Natural killer cell (primary cell): Measurements from ENCODE around the gene BGN. TPM values are rescaled to one million over a fixed set of nuclear protein-coding genes. Genes with fewer than 3 reads are reported as not detected.

ENCODE experiments used
- ATAC-seq, 3 donors: fragments of 150-1000 bp in 2 of 3; fragments of 200-7000 bp in 1 of 3; cut with Tn5 transposase; 1 replicate in 1 of 3; 2 replicates in 2 of 3; pipeline ENCODE4 v1.10.0; 2021; ENCODE audit warnings: mild to moderate bottlenecking in 2 of 3, moderate library complexity in 2 of 3
- DNase-seq, 2 donors: peaks; one replicate each; pipeline versions ENCODE4 v3.0.0 to v3.0.0-alpha.2; 2013 to 2021; ENCODE audit warnings: mixed read lengths in 1 of 2
- H3K27ac ChIP-seq: one replicate; pipeline ENCODE4 v1.5.1; 2013; ENCODE audit warnings: mild to moderate bottlenecking, low read length
- H3K27me3 ChIP-seq: one replicate; pipeline ENCODE4 v1.6.1; 2013; ENCODE audit warnings: low read length; ENCODE audit not compliant: control insufficient read depth, insufficient read depth
- H3K36me3 ChIP-seq: one replicate; pipeline ENCODE4 v1.6.1; 2013; ENCODE audit warnings: low read length; ENCODE audit not compliant: control insufficient read depth, insufficient read depth
- H3K4me1 ChIP-seq: one replicate; pipeline ENCODE4 v1.6.1; 2013; ENCODE audit warnings: low read length; ENCODE audit not compliant: control insufficient read depth, insufficient read depth
- H3K4me3 ChIP-seq: one replicate; pipeline ENCODE4 v1.5.1; 2013; ENCODE audit warnings: low read length
- H3K9me3 ChIP-seq: one replicate; pipeline ENCODE4 v1.6.1; 2013; ENCODE audit warnings: low read length; ENCODE audit not compliant: control insufficient read depth, insufficient read depth
- H3K27ac Mint-ChIP-seq, 2 donors: one replicate each; pipeline ENCODE4 v1.8.0; 2022; ENCODE audit warnings: mild to moderate bottlenecking in 2 of 2, mixed read lengths in 2 of 2, moderate library complexity in 1 of 2
- H3K27me3 Mint-ChIP-seq, 2 donors: one replicate each; pipeline ENCODE4 v1.8.0; 2022; ENCODE audit warnings: low read depth in 2 of 2, mixed read lengths in 2 of 2
- H3K36me3 Mint-ChIP-seq: one replicate; pipeline ENCODE4 v1.8.0; 2022; ENCODE audit warnings: mixed read lengths
- H3K4me1 Mint-ChIP-seq, 2 donors: one replicate each; pipeline ENCODE4 v1.8.0; 2022; ENCODE audit warnings: mixed read lengths in 2 of 2
- H3K4me3 Mint-ChIP-seq: one replicate; pipeline ENCODE4 v1.8.0; 2022; ENCODE audit warnings: mild to moderate bottlenecking, moderate library complexity, mixed read lengths
- H3K9me3 Mint-ChIP-seq, 2 donors: one replicate each; pipeline ENCODE4 v1.8.0; 2022; ENCODE audit warnings: mixed read lengths in 2 of 2
- WGBS: methylation state at CpG from one replicate; pipeline ENCODE4 v1.1.7; 2013; ENCODE audit warnings: missing lambda C conversion rate; ENCODE audit not compliant: insufficient coverage; 5-methylcytosine and 5-hydroxymethylcytosine counted together
- intact Hi-C: fragments of 100-400 bp; cut with micrococcal nuclease; formaldehyde crosslinking; loops from one replicate; pipeline ENCODE4 v1.14.2; 2022
- total RNA-seq, 4 donors: library from RNA; stranded (reverse); fragments of 120-200 nt in 1 of 4; gene quantifications; one replicate each; pipeline versions ENCODE4 v1.2.3 to v1.2.4, GENCODE V29; 2013 to 2022
- TF ChIP-seq, protein P1 (sequence below): fragments of 200-600 bp; IDR thresholded peaks from one replicate; pipeline ENCODE4 v1.8.0; 2022; ENCODE audit warnings: antibody characterized with exemption

Gene BGN
- total RNA-seq, 3 donors from 2014 or later (not counting 1 experiment from before 2014, with no cell fraction given), result not detected

DNA sequence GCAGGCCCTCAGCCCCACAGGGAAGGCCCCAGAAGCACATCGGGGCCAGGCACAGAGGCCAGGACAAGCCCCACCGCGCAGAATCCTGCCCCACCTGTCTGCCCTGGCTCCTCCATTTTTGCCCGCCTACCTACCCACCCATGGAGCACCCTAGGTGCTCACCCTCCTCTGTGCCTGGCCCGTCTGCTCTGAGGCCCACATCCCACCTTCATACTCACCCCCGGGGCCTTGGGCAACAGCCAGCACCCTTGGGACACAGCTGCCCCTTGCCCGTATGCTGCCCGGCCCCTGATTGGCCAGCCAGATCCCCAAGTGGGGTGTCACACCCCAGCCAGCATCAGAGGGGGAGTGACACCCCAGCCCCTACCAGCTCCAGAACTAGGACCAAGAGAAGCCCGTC, 38.1 kb upstream of the BGN start:
- Histone ChIP-seq H3K4me1 (no peaks in the 10 kb centered on the region), H3K36me3 (peaks cover 6% of the 10 kb centered on the region), H3K4me3 (no peak overlapping the region), H3K9me3 (no peaks in the 10 kb centered on the region), H3K27ac (no peak overlapping the region), H3K27me3 (no peaks in the 10 kb centered on the region)
- Mint-ChIP-seq H3K27ac (no peak overlapping the region), H3K9me3 (no peaks in the 10 kb centered on the region), H3K36me3 (no peaks in the 10 kb centered on the region), H3K4me3 (no peak overlapping the region), H3K4me1 (no peaks in the 10 kb centered on the region), H3K27me3 (no peaks in the 10 kb centered on the region)
- TF ChIP-seq, protein P1, sequence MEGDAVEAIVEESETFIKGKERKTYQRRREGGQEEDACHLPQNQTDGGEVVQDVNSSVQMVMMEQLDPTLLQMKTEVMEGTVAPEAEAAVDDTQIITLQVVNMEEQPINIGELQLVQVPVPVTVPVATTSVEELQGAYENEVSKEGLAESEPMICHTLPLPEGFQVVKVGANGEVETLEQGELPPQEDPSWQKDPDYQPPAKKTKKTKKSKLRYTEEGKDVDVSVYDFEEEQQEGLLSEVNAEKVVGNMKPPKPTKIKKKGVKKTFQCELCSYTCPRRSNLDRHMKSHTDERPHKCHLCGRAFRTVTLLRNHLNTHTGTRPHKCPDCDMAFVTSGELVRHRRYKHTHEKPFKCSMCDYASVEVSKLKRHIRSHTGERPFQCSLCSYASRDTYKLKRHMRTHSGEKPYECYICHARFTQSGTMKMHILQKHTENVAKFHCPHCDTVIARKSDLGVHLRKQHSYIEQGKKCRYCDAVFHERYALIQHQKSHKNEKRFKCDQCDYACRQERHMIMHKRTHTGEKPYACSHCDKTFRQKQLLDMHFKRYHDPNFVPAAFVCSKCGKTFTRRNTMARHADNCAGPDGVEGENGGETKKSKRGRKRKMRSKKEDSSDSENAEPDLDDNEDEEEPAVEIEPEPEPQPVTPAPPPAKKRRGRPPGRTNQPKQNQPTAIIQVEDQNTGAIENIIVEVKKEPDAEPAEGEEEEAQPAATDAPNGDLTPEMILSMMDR, result no peak
- ATAC-seq, result no peak
- no peak for DNase-seq
- intact Hi-C loops, result no loop called here
- WGBS, result 98% methylated on average over 9 of the region's 9 CpGs

DNA sequence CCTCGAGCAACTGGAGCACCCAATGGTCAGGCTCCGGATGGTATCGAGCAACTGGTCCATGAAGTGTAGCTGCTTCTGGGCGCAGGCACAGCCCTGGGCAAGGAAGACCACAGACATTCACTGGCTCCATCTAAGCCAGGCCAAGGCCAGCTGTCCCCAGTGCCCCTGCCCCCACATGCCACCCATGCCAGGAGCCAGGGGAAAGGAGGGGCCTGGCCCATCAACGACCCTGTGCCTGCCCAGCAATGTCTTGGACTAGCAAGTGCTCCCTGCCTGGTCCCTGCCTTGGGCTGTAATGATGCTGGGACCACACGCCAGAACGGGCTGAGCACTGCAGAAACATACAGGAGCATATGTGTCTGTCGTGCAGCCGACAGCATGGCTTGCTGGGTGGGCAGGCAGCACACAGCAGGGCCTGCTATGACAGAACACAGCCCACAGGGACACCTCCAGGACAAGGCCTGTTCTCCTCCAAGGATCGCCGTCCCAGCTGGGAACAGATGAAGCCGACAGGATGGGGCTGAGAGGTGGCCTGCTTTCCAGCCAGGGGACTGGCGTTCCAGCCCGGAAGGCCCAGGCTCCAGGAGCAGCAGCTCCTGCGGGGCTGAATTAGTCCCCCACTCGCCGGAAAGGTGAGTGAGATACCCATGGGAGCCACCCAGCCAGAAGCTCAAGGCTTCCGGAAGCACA, 37.5 kb upstream of the BGN start:
- H3K4me3 ChIP-seq, result no peak overlapping the region
- no peaks in the 10 kb centered on the region for H3K4me1 ChIP-seq
- H3K27ac ChIP-seq, result no peak overlapping the region
- Mint-ChIP-seq H3K27ac (no peak overlapping the region), H3K27me3 (no peaks in the 10 kb centered on the region), H3K4me1 (no peaks in the 10 kb centered on the region), H3K4me3 (no peak overlapping the region), H3K36me3 (no peaks in the 10 kb centered on the region), H3K9me3 (no peaks in the 10 kb centered on the region)
- DNase-seq (no peak), ATAC-seq (no peak)
- H3K27me3 ChIP-seq, result no peaks in the 10 kb centered on the region
- intact Hi-C loops, result no loop called here
- TF ChIP-seq, protein P1, result no peak
- H3K36me3 ChIP-seq, result peaks cover 6% of the 10 kb centered on the region
- WGBS, result 98% methylated on average over 18 of the region's 18 CpGs
- H3K9me3 ChIP-seq, result no peaks in the 10 kb centered on the region

DNA sequence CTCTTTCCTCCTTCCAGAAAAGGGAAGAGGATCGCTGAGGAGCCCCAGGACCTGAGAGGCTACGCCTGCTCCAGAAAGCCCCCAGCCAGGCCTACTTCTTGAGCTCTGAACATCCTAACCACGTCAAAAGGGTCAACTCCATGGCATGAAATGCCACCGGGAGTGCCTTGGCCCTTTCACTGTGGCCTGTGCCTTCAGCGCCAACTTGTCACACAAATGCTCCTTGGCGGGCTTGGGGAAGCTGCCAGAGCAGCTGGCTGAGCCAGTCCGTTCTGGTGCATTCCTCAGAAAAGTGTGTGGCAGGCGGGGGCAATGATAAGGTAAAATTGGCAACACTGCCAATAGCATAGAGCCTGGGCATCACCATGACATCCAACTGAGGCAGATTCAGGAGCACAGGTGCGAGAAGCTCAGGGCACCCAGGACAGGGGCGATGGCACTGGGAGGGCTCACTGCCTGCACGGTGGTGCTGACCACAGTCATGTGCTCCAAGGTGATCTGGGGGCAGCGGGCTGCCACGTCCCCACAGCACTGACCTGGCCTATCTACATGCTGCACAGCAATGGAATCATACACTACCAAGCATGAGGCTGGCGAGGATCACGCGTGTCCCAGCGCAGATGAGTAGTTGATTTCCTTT, 36.8 kb upstream of the BGN start:
- 96% methylated on average over 12 of the region's 17 CpGs for WGBS
- Histone ChIP-seq H3K9me3 (no peaks in the 10 kb centered on the region), H3K4me3 (no peak overlapping the region), H3K36me3 (peaks cover 6% of the 10 kb centered on the region), H3K4me1 (no peaks in the 10 kb centered on the region), H3K27me3 (no peaks in the 10 kb centered on the region), H3K27ac (no peak overlapping the region)
- Mint-ChIP-seq H3K36me3 (no peaks in the 10 kb centered on the region), H3K4me1 (no peaks in the 10 kb centered on the region), H3K9me3 (no peaks in the 10 kb centered on the region), H3K27ac (no peak overlapping the region), H3K27me3 (no peaks in the 10 kb centered on the region), H3K4me3 (no peak overlapping the region)
- TF ChIP-seq, protein P1, result no peak
- intact Hi-C loops, result no loop called here
- DNase-seq, result no peak
- no peak for ATAC-seq
